GM21390 (cell line): ENCODE measurements around the gene POU2F3.

ENCODE experiments used
- ATAC-seq: cut with Tn5 transposase; IDR thresholded peaks from one replicate; pipeline ENCODE4 v1.9.1; 2021; ENCODE audit not compliant: unreplicated experiment

The POU2F3 gene

DNA sequence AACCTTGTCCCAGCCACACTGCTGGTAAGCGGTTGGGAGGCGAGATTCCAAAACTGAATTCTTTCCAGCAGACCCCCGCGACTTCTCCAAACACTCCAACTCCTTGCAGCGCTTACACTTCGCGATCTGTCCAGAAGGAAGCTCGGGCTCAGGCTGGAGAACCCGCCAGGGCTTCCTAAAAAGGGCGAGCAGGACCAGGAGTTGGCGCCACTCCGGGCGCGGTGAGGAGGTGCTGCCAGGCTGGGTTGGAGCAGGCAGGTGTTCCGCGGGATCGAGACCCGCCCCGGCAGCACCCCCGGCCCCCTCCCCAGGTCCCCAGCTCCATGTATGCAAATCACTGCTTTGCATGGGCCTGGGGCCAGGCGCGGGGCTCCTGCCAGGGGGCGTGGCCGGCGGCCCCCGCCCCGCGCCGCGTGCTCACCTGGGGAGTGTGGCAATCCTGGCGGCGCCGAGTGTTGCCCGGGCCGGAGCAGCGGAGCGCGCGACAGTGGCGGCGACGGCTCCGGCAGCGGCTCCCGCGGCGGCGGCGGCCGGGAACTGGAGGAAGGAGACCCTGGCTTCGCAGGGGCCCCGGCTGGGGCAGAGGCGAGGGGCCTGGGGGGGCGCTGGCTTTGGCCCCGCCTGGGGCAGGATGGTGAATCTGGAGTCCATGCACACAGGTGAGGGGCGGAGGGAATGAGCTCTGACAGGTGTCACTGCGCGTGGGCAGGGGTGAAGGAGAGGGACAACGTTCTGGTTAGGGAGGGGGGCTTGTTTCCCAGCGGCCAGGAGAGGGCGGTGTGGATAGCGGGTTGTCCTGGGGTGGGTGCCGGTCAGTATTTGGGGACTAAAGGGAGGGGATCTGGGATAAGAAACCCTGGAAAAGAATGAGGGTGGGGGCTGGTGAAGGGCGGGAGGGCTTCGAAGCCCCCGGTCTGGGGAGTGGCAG, at the start of gene POU2F3:
POU2F3 (plus strand) TSS at position 428 of the 928 bp plus-strand sequence; CDS start at position 632, 204 bp downstream.
- no peak for ATAC-seq

DNA sequence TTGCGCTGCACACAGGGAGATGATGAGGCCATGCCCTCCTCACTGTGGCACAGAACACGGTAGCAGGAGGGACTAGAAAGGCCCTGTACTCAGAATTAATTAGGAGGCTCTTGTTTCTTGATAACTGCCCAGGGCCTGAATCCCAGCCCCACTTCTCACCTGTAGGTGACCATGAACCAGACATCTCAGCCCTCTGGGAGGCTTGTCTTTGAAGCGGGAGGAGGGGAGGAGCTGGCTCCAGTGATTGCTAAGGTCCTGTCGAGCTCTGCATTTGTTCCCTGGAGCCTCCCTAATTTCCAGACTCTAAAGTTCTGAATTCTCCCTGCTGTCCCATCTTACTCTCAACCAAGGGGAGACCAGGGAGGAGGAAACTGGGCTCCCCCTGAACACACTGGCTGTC, 48.9 kb upstream of the POU2F3 start:
- no peak for ATAC-seq

DNA sequence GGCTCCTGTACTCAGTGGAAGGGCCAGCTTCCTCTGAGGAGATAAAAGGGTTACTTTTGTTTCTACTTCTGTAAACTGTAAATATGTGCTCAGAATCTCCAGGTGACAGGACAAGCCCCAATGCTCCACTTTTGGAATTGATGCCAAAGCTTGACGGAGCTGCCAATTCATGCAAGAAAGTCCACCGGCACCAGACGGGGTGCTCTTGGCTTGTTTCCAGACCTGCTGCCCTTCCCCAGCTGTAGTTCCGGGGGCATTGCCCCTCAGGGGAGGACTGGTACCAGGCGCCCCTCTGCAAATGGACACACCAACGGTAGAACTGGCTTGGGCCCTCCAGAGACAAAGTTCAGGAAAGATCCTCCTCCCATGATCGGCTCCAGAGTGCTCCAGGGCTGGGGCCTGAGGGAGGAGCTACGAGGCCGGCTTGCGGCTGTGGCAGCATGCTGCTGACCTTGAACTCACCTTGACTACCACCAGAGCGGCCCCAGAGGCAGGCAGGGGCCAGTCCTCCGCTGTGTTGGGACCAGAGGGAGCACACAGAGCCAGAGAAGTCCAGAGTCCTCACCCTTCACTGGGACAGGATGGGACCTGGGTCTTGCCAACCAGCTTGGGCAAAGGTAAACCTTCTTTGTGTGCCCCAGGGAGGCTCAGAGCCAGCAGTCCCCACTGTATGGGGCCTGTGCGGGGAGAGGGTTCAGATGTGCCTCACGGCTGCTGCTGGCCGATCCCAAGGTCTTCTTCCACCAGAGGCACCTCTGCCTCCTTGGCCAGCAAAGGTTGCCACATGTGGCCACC, 46.9 kb upstream of the POU2F3 start:
- no peak for ATAC-seq

DNA sequence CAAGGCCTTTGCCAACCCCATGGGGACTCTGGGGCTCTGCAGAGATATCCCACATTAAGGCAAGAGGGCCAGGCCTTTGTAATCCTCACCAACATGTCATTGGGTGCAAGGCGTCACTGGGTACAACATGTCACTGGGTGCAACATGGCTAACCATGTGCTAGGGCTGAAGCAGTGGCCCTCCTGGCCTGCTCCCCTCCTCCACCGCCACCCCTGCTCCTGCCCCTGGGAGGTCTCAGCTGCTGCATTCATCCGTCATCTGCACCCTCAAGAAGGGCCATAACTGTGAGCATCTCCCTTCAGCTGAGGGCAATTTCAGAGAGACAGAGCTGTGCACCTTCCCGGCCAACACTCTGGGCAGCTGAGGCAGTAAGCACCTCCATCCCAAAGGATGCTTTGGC, 45.8 kb upstream of the POU2F3 start:
- no peak for ATAC-seq

DNA sequence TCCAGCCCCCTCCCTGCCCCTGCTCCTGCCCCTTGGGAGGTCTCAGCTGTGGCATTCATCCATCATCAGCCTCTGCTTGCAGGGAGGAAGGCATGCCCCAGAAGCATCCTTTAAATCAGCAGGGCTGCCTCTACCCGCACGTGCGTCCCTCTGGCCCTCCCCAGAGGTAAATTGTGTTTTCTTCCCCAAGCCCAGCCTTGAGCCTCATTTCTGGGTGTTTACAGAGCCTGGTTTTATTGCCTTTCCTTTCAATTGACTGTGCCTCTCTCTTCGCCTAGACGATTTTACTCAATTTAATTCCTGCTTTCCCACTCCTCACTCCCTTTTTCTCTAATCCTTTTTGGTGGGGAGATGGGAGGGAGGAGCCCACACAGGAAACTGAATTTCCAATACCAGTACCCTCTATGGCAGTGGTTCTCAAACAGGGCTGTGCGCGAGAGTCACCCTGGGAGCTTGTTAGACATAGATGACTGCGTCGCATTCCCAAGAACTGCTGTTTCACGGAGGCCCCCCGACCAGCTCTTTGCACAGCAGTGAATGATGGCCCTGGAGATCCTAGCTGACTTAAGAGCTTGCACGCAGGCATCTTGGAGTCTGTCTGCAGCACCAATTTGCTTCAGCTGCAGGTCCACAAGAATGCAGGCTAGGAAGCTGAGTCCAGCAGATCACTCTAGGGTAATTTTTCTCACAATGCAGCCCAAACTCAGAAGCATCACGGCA, 44.2 kb upstream of the POU2F3 start:
- ATAC-seq: no peak

DNA sequence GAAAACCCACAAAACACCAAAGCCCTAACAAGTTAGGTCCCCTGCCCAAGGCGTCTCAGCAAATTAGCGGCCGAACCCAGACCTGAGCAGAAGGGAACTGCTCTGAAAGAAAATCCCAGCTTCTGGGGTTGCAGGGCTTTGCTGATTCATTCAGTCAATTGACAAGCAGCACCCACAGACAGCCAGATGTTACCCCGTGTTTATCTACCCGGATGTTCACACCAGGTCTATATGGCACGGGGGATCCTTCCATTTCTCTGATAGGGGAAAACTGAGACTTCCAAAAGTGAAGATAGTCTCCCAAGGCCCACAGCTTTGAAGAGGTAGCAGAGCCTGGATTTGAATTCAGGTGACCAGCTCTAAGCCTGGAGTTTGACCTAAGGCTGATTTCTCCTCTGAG, 43.1 kb upstream of the POU2F3 start:
- ATAC-seq: no peak

DNA sequence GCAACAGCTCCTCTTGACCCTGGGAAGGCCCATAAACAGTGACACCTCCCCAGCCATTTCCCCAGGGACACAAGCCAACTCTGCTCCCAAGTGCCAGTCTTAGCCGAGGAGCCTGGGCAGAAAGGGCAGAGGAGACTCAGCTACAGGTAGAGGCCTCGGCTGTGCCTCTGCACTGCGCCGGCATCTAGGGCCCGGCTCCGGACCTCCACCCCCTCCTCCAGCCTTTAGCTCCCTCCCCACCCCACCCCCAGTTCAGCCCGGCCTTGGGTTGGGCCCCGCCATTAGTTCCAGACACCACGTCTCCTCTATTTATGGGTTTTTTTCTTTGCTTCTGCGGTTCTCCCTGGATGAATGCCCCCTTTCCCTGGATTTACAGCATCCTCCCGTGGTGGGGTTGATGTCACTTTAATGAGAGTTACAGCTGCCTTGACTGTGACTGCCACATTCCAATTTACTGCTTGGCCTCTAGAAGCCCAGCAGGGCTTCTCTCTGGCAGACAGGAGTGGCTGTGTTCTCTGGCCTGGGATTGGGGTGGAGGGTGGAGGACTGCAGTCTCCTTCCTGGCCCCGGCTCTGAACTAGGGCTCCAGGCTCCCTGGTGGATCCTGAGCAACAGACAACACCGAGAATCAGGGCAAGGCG, 42.6 kb upstream of the POU2F3 start:
- ATAC-seq: no peak

DNA sequence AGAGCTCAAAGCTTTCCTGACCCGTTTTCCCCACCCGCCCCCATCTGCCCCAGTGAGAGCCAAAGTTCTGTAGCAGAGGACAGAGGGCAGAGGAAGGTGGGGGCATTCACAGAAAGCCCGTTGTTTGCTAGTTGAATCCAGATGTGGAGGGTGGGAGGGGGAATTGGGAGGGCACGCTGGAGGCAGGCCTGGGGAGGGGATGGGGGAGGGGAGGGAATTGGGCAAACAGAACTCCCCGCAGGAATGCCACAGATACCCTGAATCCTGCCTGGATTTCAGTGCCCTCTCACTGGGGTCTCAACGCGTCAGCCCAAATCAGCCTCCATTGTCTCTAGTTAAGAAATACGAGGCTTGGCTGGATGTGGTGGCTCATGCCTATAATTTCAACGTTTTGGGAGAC, 42.0 kb upstream of the POU2F3 start:
- ATAC-seq: no peak

DNA sequence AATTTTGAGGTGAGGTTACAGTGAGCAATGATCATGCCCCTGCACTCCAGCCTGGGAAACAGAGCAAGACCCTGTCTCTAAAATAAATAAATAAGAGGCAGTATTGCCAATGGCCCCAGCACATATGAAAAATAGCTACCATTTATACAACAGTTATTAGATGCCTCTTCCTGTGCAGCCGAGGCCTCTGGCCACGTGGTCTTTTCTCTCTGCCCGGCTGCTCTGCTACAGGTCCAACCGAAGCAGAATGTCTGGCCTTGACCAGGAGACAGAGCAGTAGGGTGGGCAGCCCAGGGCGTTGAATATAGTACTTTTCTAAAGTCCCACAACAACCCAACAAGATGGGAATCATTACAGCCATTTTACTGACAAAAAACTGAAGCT, 41.5 kb upstream of the POU2F3 start:
- ATAC-seq: no peak

DNA sequence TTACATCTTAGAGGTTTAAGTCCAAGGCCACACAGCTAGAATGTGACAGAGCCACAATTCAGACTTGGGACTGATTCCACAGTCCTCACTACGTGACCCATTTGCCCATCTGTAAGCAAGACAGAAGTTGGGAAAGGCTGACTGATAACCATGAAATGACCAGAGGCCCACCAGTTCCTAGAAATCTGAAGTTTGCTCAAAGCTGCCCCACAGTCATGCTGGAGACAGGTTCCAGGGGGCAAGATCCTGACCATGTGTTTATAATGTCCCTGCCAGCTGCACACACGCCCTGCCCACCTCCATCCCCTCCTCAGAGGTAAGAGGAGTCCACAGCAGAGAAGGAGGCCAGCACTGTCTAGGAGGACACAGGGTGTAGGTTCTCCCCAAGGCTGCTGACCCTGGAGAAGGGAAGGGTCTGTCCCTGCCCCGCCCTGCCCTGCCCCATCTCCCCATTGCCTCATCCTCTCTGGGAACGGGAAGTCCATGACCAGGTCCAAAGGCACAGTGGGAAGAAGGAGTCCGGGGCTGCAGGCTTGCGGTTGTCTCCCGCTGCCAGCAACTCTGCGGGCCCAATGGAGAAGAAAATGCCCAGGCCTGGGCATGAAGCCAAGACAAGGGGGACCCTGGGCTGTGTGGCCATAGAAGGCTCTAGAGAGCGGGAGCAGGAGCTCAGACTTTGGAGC, 41.0 kb upstream of the POU2F3 start:
- no peak for ATAC-seq

DNA sequence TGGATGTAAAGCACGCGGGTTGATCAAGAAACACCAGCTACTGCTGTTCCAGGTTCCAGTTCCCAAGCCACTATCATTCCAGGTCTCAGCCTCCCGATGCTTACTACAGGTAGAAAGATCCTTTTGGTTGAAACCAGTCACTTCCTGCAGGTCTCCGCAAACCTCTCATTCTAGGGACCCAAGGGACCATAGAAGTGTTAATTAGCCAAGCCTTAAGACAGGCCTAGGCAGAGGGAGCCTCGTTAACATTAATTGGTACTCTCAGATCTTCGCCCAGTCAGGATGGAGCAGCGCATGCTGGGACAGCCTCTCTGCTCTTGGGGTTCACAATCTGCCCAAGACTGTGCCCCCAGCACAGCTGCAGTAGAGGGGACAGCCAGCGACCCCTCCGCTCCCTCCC, 40.3 kb upstream of the POU2F3 start:
- no peak for ATAC-seq

DNA sequence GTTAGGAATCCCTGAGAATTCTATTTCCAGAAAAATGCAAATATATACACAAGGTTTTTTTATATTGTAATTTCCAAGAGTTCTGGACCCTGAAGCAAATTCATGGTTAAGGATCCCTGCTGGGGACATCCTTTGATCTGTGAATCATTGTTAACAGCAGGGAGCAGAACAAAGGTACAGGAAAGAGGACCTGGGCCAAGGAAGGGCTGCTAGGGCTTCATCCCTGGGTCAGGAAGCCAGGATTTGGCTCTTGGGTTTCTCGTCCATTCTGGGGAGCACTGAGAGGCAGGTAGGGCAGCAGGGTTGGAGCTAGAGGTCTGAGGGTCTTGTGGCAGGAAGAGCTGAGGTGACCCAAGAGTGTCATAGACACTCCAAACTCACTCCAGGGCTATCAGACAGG, 39.3 kb upstream of the POU2F3 start:
- no peak for ATAC-seq

DNA sequence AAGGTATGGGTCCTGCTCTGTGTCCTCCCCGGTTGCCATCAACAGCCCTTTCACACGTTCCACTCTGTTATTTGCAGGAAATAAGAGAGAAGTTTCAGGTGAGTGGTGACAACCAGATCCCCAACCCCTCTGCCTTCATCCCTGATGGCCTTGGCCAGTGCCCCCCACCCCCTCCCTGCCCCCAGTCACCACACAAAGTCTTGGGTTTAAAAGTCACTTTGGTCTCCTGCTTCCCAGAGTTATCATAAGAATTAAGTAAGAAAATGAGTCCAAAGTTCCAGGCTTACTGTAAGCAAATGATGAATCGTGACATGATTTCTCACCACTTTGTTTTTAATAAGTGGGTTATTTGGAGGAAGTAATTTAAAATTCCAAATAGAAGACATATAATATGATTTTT, 38.3 kb upstream of the POU2F3 start:
- ATAC-seq: no peak

DNA sequence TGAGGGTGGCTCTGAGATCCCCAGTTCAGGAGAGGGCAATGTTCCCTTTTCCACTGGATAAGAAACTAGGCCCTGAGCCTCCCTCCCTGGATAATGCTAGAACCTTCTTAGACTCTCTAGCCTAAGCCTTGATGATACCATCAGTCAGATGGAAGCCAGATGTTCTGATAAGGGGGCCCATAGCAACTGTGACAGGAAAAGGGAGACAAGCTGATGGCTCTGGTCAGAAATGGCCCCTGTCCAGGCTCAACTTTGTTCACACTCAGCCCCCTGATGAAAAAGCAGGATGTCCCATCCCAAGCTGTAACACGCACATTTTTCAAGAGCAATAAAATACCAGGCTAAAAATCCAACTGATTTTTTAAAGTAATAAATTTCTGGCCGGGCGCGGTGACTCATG, 36.3 kb upstream of the POU2F3 start:
- no peak for ATAC-seq

DNA sequence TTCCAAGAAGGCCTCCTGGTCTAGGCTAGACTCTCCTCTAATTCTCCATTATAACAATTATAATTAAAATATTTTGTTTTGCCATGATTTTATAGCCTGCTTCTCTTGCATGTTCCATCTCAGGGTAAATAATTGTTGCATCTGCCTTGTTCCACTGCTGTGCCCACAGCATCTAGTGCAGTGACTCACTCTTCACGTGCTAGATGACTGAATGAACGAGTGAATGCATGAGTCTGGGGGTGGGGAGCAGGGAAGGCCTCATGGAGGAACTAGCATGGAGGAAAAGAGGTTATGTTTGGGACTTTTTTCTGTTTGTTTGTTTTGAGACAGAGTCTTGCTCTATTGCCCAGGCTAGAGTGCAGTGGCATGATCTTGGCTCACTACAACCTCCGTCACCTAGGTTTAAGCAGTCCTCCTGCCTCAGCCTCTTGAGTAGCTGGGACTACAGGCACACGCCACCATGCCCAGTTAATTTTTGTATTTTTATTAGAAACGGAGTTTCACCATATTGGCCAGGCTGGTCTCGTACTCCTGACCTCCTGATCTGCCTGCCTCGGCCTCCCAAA, 34.3 kb upstream of the POU2F3 start:
- ATAC-seq: no peak

DNA sequence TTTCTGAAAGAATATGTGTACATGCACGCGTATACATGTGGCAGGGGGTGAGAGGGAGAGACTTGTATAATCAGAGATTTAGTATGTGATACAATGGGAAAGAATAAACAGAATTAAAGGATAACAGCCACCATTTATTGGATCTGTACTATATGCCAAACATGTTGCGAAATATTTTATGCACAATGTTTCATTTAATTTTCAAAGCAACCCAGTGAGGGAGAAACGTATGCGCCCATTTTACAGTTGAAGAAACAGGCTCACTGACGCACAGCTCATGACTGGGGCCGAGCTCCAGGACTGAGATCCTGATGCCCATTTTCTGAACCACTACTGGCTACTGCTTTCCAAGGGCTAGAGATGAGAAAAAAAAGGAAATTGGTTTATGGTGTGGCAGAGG, 32.4 kb upstream of the POU2F3 start:
- ATAC-seq: no peak

DNA sequence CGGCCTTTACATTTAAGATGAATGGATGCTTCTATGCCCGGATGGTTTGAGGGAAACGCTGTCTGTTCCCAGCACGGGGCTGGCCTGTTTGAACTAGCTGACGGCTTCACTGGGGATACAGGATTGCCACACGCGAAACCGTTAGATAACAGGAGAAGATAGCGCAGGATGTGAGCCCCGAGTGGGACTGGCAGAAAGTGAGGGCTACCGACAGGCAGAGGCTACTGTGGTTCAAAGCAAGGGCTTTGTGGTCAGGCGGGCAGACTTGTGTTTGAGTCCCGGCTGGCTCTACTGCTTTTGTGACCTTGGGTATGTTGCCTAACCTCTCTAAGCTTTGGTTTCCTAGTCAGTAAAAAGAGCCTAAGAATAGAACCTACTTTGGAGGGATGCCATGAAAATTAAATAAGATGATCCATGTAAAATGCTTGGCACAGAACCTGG, 31.9 kb upstream of the POU2F3 start:
- ATAC-seq: no peak

DNA sequence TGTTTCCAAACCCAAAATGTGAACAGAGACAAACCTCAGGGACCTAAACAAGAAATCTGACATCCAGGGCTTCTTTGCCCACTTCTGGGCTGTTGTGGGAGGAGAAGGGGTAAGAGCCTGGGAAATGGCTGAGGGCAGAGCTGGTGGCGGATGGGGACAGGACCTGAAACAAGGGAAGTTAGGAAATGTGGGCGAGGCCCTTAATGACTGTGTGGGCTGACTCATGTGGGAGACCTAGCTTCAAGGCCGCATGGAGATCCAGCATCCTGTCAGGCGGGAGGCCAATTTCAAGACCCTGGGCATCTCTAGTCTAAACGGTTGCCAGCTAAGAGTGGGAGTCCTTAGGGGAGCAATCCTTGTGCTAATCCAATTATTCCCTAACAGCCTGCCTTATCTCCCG, 31.2 kb upstream of the POU2F3 start:
- ATAC-seq: no peak

DNA sequence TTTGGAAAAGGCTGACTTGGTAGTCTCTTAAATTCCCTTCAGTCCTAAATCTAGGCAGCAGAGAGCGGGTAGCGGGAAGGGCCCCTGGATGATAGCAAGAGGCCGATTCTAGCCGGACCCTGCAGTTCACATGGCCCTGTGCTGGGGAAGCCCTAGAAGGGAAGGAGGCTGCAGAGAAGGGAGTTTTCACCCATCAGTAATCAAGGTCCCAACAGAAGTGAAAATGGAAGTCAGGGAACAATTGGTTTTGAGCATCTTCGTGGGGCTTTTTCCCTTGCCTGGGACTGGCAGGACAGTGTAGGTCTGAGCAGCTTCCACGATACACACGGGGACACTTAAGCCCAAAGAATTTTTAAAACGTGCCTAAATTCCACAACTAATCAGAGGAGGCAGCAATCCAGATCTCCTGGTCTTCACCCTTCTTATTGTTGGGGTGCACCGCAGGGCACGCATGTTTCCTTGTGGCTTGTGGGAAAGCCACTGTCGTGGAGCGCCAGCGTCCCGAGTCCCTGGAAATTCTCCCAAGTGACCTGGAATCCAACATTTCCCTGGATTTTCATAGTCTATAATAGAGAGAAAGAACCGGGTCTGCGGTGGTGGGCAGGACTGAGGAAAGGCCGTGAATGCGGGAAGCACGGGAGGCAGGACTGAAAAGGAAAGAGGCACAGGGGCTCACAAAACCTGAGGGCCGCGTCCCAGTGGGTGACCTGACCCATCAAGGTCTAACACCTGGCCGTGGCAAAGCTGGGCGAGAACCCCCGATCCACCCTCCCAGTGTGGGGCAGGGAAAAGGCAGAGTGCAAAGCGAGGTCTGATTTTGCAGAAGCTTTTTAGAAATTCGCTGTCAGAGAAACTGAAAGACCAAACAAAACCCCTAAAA, 30.0 kb upstream of the POU2F3 start:
- ATAC-seq: no peak
